Limb (tissue), 2 donors: ENCODE measurements around the gene PCF11.
"Not testable (repeated sequence)": the region's sequence is repeated elsewhere in the genome, so short reads cannot be mapped to it uniquely, and the experiment has no call there.

Experiments used
- DNase-seq, 2 donors: peaks; one replicate each; pipeline ENCODE4 v3.0.0-alpha.2; 2016; ENCODE audit errors: extremely low spot score in 2 of 2

The PCF11 gene, protein sequence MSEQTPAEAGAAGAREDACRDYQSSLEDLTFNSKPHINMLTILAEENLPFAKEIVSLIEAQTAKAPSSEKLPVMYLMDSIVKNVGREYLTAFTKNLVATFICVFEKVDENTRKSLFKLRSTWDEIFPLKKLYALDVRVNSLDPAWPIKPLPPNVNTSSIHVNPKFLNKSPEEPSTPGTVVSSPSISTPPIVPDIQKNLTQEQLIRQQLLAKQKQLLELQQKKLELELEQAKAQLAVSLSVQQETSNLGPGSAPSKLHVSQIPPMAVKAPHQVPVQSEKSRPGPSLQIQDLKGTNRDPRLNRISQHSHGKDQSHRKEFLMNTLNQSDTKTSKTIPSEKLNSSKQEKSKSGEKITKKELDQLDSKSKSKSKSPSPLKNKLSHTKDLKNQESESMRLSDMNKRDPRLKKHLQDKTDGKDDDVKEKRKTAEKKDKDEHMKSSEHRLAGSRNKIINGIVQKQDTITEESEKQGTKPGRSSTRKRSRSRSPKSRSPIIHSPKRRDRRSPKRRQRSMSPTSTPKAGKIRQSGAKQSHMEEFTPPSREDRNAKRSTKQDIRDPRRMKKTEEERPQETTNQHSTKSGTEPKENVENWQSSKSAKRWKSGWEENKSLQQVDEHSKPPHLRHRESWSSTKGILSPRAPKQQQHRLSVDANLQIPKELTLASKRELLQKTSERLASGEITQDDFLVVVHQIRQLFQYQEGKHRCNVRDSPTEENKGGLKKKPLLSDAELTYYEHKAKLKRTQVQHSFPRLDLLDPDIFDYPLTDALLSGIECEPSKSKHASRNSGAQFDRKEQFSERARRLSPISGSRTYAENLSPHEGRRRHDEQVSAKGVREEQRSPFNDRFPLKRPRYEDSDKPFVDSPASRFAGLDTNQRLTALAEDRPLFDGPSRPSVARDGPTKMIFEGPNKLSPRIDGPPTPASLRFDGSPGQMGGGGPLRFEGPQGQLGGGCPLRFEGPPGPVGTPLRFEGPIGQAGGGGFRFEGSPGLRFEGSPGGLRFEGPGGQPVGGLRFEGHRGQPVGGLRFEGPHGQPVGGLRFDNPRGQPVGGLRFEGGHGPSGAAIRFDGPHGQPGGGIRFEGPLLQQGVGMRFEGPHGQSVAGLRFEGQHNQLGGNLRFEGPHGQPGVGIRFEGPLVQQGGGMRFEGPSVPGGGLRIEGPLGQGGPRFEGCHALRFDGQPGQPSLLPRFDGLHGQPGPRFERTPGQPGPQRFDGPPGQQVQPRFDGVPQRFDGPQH (N-terminal part only)

DNA sequence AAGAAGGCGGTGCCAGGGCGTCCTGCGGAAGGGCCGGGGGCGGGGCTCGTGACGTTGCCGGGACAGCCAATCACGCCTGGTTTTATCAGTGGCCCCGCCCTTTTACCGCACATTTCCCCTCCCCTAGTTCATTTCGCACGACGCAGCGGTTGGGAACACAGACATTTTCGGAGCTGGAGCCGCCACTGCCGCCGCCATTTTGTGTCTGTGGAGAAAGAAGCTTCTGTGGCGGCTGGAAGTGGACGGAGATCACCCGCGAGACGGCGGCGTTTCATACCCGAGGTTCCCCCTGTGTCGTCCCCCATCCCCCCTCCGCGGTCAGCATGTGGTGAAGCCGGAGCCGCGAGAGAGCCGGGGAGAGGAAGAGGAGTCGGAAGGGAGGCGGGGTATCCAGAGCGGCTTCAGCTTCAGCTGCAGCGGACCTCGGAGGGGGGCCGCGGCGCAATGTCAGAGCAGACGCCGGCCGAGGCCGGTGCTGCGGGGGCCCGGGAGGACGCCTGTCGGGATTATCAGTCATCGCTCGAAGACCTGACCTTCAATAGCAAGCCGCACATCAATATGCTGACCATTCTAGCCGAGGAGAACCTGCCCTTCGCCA is at the start of gene PCF11:
TSS of gene PCF11 (plus strand) at position 136 of the 598 bp plus-strand sequence. CDS start at position 445, 309 bp downstream.
- DNase-seq = peak in 1 of 2 donors; percentile 99

GRCh38 chr11:83112886-83113285 is 44.0 kb upstream of the PCF11 start:
- DNase-seq = no peak

GRCh38 chr11:83115026-83115425 is 41.9 kb upstream of the PCF11 start:
- no peak for DNase-seq

GRCh38 chr11:83115551-83115950 is 41.4 kb upstream of the PCF11 start:
- DNase-seq = peak in 1 of 2 donors; percentile 24

DNA sequence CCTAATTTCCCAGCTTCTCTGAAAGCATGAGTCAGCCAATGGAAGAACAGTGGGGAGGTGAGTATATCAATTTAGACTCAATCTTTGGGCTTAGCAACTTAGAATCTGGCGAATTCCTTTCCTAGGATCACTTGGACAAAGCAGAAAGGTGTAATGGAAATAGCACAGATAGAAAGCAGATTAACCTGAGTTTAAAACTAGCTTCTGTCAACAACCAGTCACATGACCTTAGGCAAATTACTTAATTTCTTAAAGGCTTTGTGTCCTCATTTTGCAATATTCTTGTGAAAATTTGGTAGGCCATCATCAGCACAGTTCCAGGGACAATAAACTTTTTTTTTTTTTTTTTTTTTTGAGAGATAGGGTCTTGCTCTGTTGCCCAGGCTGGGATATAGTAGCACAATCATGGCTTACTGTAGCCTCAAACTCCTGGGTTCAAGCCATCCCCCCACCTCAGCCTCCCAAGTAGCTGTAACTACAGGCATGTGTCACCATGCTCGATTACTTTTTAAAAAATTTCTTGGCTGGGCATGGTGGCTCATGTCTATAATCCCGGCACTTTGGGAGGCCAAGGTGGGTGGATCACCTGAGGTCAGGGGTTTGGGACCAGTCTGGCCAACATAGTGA is 40.8 kb upstream of the PCF11 start:
- no peak for DNase-seq

DNA sequence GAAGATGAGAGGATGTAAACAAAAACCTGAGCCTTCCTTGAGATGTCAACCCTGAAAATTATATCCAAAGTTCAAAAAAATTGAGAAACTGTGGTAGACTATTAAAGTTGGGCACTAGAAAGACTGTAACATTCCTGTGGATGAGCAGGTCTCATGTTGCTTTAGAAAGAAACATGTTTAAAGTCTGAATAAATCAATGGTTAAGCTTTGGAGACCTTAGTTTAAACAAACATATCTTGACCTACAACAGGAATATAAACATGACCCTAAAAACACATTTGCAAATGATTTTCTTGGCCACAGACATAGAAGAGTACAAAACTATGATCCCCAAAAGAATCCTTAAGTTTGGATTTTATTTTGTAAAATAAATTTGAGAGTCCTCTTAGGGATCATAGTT is 38.1 kb upstream of the PCF11 start:
- no peak for DNase-seq

DNA sequence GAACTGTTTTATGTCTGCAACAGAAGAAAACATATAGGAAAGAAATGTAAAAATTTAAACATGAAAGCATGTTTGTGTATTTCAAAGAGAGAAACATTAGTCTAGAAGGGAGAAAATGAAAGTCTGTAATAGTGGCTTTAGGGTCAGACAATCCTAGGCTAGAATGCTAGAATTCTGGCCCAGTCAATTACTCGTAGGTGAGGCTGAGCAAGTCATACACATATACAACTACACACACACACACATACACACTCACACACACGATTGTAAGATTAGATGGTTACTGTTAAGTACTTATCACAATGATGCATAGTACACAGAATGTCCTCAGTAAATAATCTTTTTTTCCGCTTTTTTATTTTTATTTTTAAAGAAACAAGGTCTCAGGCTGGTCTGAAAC is 37.7 kb upstream of the PCF11 start:
- DNase-seq = no peak

DNA sequence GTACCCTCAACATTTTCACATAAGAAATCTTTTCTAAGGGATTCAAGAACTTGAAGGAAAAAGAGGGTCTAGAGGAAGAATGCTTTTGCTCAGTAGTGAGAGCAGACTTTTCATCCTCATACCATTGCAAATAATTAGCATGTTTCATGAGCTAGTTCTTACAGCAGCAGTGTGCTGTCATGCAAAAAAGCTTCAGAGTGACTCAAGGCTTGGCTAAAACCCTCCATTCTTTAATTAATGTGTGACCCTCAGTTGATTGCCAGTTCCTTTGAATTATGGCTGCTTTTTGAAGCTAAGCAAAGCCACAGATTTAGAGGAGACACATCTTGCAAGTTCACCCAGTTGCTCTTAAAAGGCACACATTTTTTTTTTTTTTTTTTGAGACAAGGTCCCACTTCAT is 36.6 kb upstream of the PCF11 start:
- DNase-seq = no peak

DNA sequence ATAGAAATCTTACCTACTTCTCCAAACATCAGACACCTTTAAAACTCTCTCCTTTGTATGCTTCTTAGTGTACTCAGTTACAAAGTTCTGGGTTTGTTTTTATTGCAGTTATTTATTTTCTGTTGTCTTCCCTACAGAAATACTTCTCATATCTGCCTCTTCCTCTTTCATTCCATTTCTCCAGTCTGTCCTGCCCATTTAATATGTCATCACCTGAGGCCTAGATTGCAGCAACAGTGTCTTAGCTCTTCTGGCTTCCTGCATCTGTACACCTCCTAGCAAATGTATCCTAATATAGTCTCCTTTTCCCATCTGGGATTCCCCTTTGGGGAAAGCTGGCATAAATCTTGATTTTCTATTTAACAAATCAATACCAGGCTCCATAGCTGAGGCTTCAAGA is 34.9 kb upstream of the PCF11 start:
- DNase-seq = no peak

DNA sequence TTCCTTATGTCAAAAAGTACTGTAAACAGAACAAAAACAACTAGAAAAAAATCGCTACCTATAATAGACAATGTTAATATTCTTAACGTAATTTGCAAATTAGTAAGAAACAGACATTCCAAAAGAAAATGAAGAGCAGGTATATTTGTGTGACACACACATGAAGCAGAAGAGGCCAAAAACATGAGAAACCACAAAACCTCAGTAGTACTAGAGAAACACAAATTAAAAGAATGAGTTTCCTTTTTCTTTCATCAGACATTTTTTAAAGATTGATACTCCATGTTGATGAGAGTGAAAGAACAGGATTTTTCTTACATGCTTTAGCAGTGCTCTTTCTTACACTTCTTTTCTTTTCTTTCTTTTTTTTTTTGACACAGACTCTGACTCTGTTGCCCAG is 34.2 kb upstream of the PCF11 start:
- no peak for DNase-seq

GRCh38 chr11:83124636-83125424 is 32.1 kb upstream of the PCF11 start:
- no peak for DNase-seq

DNA sequence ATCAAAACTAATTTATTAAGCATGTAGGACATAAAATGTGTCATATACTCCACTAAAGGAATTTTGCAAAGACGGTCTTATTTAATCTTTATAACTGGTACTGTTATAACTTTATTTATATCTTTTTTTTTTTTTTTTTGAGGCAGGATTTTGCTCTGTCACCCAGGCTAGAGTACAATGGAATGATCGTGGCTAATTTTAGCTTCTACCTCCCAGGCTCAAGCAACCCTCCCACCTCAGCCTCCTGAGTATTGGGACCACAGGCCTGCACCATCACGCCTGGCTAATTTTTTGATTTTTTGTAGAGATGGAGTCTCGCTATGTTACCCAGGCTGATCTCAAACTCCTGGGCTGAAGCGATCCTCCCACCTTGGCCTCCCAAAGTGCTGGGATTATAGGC is 31.4 kb upstream of the PCF11 start:
- no peak for DNase-seq

DNA sequence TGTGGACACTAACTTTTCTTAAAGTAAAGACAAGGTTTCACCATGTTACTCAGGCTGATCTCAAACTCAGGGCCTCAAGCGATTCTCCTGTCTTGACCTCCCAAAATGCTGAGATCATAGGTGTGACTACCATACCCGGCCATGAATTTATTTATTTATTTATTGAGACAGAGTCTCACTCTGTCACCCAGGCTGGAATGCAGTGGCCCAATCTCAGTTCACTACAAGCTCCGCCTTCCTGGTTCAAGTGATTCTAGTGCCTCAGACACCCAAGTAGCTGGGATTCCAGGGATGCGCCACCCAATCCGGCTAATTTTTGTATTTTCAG is 29.7 kb upstream of the PCF11 start:
- no peak for DNase-seq

DNA sequence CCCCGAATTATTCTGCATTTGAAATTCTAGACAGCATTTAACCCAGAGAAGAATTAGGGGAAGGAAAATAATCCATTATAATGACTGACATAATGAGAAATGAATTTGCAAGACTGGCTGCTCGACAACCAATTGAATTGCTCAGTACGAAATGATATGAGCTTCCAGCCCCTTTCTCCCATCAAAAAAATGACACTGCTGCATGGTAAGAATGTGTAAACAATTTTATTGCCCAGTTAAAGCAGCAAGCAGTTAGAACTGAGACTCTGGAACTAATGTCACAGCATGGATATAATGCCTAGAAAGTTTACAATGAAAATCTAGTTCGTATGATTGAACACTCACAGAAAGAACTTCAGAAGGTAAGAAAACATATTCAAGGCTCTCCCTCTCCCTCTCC is 24.7 kb upstream of the PCF11 start:
- DNase-seq = no peak

DNA sequence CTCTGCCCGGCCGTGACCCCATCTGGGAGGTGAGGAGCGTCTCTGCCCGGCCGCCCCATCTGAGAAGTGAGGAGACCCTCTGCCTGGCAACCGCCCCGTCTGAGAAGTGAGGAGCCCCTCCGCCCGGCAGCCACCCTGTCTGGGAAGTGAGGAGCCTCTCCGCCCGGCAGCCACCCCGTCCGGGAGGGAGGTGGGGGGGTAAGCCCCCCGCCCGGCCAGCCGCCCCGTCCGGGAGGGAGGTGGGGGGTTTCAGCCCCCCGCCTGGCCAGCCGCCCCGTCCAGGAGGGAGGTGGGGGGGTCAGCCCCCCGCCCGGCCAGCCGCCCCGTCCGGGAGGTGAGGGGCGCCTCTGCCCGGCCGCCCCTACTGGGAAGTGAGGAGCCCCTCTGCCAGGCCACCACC is 23.7 kb upstream of the PCF11 start:
- not testable (repeated sequence) for DNase-seq

DNA sequence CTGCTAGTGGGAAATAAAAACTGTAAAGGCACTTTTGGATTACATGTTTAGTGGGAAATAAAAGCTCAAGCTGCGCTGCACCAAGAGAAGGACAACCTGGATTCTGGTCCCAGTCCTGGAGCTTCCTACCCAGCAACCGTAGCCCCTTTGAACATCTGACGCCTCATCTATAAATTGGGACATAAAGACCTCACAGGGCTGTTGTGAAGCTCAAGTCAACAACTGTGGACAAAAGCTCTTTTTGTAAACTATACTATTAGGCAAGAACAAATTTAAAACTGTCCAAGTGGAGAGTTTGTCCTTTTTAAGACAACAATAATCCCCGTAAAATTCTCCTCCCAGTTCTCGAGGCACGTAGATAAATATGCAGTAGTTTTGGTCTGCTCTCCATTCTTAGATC is 17.6 kb upstream of the PCF11 start:
- no peak for DNase-seq

DNA sequence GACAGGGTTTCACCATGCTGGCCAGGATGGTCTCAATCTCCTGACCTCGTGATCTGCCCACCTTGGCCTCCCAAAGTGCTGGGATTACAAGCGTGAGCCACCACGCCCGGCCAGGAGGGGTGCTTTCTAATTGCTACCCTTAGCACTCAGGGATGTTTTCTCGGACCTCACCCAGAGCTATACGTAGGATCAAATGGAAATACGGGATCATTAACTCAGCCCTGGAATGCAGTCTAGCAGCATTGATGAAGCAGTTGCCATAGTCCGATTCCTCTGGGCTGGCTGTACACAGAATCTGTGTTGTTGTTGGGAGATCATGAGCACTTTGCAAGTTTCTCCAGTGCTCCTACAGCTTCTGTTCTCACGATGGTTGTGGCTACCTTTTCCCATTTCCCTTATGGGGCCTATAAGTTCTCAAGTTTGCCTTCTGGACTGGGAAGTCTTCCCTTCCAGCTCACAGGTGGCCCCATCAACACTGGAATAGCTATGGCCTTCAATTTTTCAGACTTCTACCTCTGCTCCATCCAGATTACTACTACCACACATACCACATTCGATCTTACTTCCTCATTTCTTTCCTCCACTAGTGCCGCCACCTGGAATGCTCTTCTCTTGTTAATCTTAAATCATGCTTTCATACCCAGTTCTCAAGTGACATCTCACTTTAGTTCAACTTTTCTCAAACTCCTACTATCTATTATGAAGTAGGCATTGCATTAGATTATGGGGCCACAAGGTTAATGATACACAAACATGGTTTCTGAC is 16.1 kb upstream of the PCF11 start:
- no peak for DNase-seq

DNA sequence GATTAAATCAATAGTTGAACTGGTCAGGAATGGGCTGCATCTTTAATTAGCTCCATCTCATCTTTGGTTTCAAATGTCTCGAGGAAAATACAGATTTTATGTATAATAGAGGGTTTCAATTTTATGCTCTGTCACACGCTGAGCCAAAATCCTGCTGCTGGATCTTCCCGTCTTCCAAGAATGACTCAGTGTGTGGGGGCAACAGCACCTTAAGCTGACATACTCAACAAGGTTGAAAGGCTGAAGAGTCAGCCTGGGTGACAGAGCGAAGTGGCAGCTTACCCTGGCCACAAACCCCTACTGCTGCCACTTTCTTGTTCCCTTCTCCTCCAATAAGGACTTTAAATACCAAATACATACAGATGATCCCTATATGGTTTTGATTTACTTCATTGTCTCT is 9.0 kb upstream of the PCF11 start:
- DNase-seq = no peak

DNA sequence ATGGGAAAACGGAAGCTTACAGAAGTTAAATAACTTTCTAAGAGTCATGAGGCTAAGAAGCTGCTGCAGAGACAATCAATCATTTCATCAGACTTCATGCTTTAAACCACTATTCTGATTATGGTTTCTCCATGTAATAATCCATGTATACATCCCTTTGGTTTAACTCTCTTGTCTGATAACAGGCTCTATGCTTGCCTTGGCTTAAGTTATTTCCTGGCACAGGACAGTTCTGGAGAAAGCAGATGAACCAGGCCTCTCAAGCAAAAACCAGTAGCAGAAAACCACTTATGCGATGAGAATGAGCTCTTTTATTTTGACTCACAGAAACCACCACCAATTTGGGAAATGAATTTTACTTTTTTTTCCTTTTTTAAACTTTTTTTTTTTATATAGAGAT is 6.5 kb upstream of the PCF11 start:
- DNase-seq = no peak
